GM12892 (cell line): Measurements from ENCODE around the gene STH.

Experiments used
- POLR2A ChIP-seq: IDR thresholded peaks from 2 replicates; pipeline ENCODE4 v1.6.1; 2011; ENCODE audit warnings: low read depth, low read length, control low read depth
- POLR2AphosphoS5 ChIP-seq: IDR thresholded peaks from 2 replicates; pipeline ENCODE4 v1.6.1; 2011; ENCODE audit warnings: low read depth, low read length, control low read depth

GRCh38 chr17:45973946-45974859 is 24.8 kb upstream of the STH start:
- TF ChIP-seq POLR2A (no peak), POLR2AphosphoS5 (no peak)
